ENCODE results near the gene LYAR. TPM values are rescaled to one million over a fixed set of nuclear protein-coding genes. Genes with fewer than 3 reads are reported as not detected.

Gene LYAR
- total RNA-seq, 1 donor from 2014 or later, result 8.6 TPM

- intact Hi-C loops (cut with DNase I), result no loop called here
- ATAC-seq (ENCODE audit: poor library complexity) (no peak), DNase-seq (no peak)
Observed at GRCh38 chr4:4320528-4320927, 30.6 kb upstream of the LYAR start.

- no peak for ATAC-seq (ENCODE audit: poor library complexity)
- no peak for DNase-seq
Observed at GRCh38 chr4:4317496-4318232, 27.7 kb upstream of the LYAR start.

GRCh38 chr4:4316150-4316495, 26.2 kb upstream of the LYAR start:
- intact Hi-C loops (cut with DNase I), result no loop called here
- no peak for ATAC-seq (ENCODE audit: poor library complexity)
- DNase-seq, result no peak

More at GRCh38 chr4:4317496-4318232, 27.7 kb upstream of the LYAR start:
- intact Hi-C loops (cut with DNase I), result no loop called here

GRCh38 chr4:4315461-4316149, 25.7 kb upstream of the LYAR start:
- DNase-seq (no peak), ATAC-seq (ENCODE audit: poor library complexity) (no peak)
- intact Hi-C loops (cut with DNase I), result no loop called here

GRCh38 chr4:4311193-4311592, 21.2 kb upstream of the LYAR start:
- intact Hi-C loops (cut with DNase I), result no loop called here
- ATAC-seq (ENCODE audit: poor library complexity) (no peak), DNase-seq (no peak)

- DNase-seq (no peak), ATAC-seq (ENCODE audit: poor library complexity) (no peak)
- intact Hi-C loops (cut with DNase I), result no loop called here
Observed at GRCh38 chr4:4308800-4309441, 19.0 kb upstream of the LYAR start.

- DNase-seq, result no peak
- intact Hi-C loops (cut with DNase I), result no loop called here
- ATAC-seq (ENCODE audit: poor library complexity), result no peak
Observed at GRCh38 chr4:4306920-4307319, 17.0 kb upstream of the LYAR start.

GRCh38 chr4:4302416-4302815, 12.5 kb upstream of the LYAR start:
- ATAC-seq (ENCODE audit: poor library complexity), result peak; percentile 46

GRCh38 chr4:4302001-4302400, 12.0 kb upstream of the LYAR start:
- ATAC-seq (ENCODE audit: poor library complexity), result peak; percentile 55
- DNase-seq, result no peak
- intact Hi-C loops (cut with DNase I), result no loop called here

More at GRCh38 chr4:4302416-4302815, 12.5 kb upstream of the LYAR start:
- DNase-seq, result no peak
- intact Hi-C loops (cut with DNase I), result no loop called here

GRCh38 chr4:4299006-4299405, 9.1 kb upstream of the LYAR start:
- ATAC-seq (ENCODE audit: poor library complexity), result no peak
- intact Hi-C loops (cut with DNase I), result no loop called here
- DNase-seq, result no peak

GRCh38 chr4:4296283-4296846, 6.4 kb upstream of the LYAR start:
- intact Hi-C loops (cut with DNase I), result no loop called here

GRCh38 chr4:4293279-4293678, 3.3 kb upstream of the LYAR start:
- DNase-seq (no peak), ATAC-seq (ENCODE audit: poor library complexity) (no peak)
- intact Hi-C loops (cut with DNase I), result no loop called here

More at GRCh38 chr4:4296283-4296846, 6.4 kb upstream of the LYAR start:
- no peak for DNase-seq
- ATAC-seq (ENCODE audit: poor library complexity), result no peak

GRCh38 chr4:4289597-4289940, 385 bp downstream of the LYAR start:
- ATAC-seq (ENCODE audit: poor library complexity) (no peak), DNase-seq (no peak)
- intact Hi-C loops (cut with DNase I), result no loop called here

GRCh38 chr4:4289055-4289454, 899 bp downstream of the LYAR start:
- intact Hi-C loops (cut with DNase I), result no loop called here
- DNase-seq (no peak), ATAC-seq (ENCODE audit: poor library complexity) (no peak)

- ATAC-seq (ENCODE audit: poor library complexity) (no peak), DNase-seq (no peak)
- intact Hi-C loops (cut with DNase I), result no loop called here
Observed at GRCh38 chr4:4288098-4288497, 1.9 kb downstream of the LYAR start.

GRCh38 chr4:4284827-4285618, 4.9 kb downstream of the LYAR start:
- intact Hi-C loops (cut with DNase I), result no loop called here
- DNase-seq (no peak), ATAC-seq (ENCODE audit: poor library complexity) (no peak)

- no peak for DNase-seq
- no peak for ATAC-seq (ENCODE audit: poor library complexity)
- intact Hi-C loops (cut with DNase I), result no loop called here
Observed at GRCh38 chr4:4281787-4282186, 8.2 kb downstream of the LYAR start.

GRCh38 chr4:4277531-4277930, 12.4 kb downstream of the LYAR start:
- ATAC-seq (ENCODE audit: poor library complexity), result no peak
- DNase-seq, result no peak
- intact Hi-C loops (cut with DNase I), result no loop called here

- ATAC-seq (ENCODE audit: poor library complexity), result no peak
- intact Hi-C loops (cut with DNase I), result no loop called here
Observed at GRCh38 chr4:4274226-4274625, 15.7 kb downstream of the LYAR start.

More at GRCh38 chr4:4274226-4274625, 15.7 kb downstream of the LYAR start:
- DNase-seq, result no peak
